ENCODE measurements around the gene MSRB1.

MSRB1 gene

GRCh38 chr16:1984347-1985225 is 41.6 kb upstream of the MSRB1 start:
- Histone ChIP-seq H3K36me3 (ENCODE audit: control insufficient read depth, low read length) (peaks cover 27% of the 10 kb centered on the region), H3K4me1 (ENCODE audit: control insufficient read depth, low read length) (peaks cover 30% of the 10 kb centered on the region), H3K4me3 (ENCODE audit: low read length) (peak overlapping the region; percentile 98), H4K20me1 (ENCODE audit: control insufficient read depth, insufficient read depth, low read depth, low read length) (no peaks in the 10 kb centered on the region), H3K79me2 (ENCODE audit: control insufficient read depth, low read length) (peaks cover 17% of the 10 kb centered on the region), H3K4me2 (ENCODE audit: low read length) (peak overlapping the region; percentile 99), H3K9me2 (replicated peaks; ENCODE audit: control insufficient read depth, low read length) (no peaks in the 10 kb centered on the region), H3K27ac (ENCODE audit: low read depth, low read length) (peak overlapping the region; percentile 37), H3K27me3 (ENCODE audit: control insufficient read depth, low read length) (peaks cover 44% of the 10 kb centered on the region), H3F3A (ENCODE audit: control insufficient read depth, insufficient read depth) (peaks cover 17% of the 10 kb centered on the region), H3K9me3 (ENCODE audit: control insufficient read depth, insufficient read depth, low read length) (no peaks in the 10 kb centered on the region)
- no peak for TF ChIP-seq CTCF (IDR thresholded peaks at IDR 0.05; ENCODE audit: low read depth, low read length, poor library complexity, severe bottlenecking)

- H3K9me2 ChIP-seq (replicated peaks; ENCODE audit: control insufficient read depth, low read length): no peaks in the 10 kb centered on the region
- peaks cover 39% of the 10 kb centered on the region for H3K27me3 ChIP-seq (ENCODE audit: control insufficient read depth, low read length)
- H3K79me2 ChIP-seq (ENCODE audit: control insufficient read depth, low read length): peaks cover 17% of the 10 kb centered on the region
- H3K4me2 ChIP-seq (ENCODE audit: low read length): peak within 1 kb of the TSS; percentile 99
- H3K4me3 ChIP-seq (ENCODE audit: low read length): peak within 1 kb of the TSS; percentile 98
- H3K9me3 ChIP-seq (ENCODE audit: control insufficient read depth, insufficient read depth, low read length): no peaks in the 10 kb centered on the region
- peak; percentile 86; the same call in 1 of the 2 replicates for TF ChIP-seq EZH2phosphoT487 (IDR thresholded peaks at IDR 0.05; ENCODE audit: borderline replicate concordance, low read length)
- TF ChIP-seq CTCF (IDR thresholded peaks at IDR 0.05; ENCODE audit: low read depth, low read length, poor library complexity, severe bottlenecking): peak; percentile 62
- H3F3A ChIP-seq (ENCODE audit: control insufficient read depth, insufficient read depth): peaks cover 12% of the 10 kb centered on the region
- H3K4me1 ChIP-seq (ENCODE audit: control insufficient read depth, low read length): peaks cover 25% of the 10 kb centered on the region
- H3K36me3 ChIP-seq (ENCODE audit: control insufficient read depth, low read length): peaks cover 29% of the 10 kb centered on the region
- no peaks in the 10 kb centered on the region for H4K20me1 ChIP-seq (ENCODE audit: control insufficient read depth, insufficient read depth, low read depth, low read length)
- H3K27ac ChIP-seq (ENCODE audit: low read depth, low read length): peak within 1 kb of the TSS; percentile 37
Observed at GRCh38 chr16:1983544-1984346, 40.7 kb upstream of the MSRB1 start, which contains the start of gene GFER. Gene GFER, plus strand, starts transcription at chr16:1984193. Its CDS starts 26 bp downstream, at chr16:1984219.

- Histone ChIP-seq H3K27ac (ENCODE audit: low read depth, low read length) (no peak overlapping the region), H3K4me1 (ENCODE audit: control insufficient read depth, low read length) (peaks cover 25% of the 10 kb centered on the region), H3K4me3 (ENCODE audit: low read length) (peak overlapping the region; percentile 98)
Observed at GRCh38 chr16:1982991-1983543, 40.1 kb upstream of the MSRB1 start.

More at GRCh38 chr16:1982991-1983543, 40.1 kb upstream of the MSRB1 start:
- Histone ChIP-seq H3K79me2 (ENCODE audit: control insufficient read depth, low read length) (peaks cover 17% of the 10 kb centered on the region), H3K4me2 (ENCODE audit: low read length) (peak overlapping the region; percentile 99), H3K9me3 (ENCODE audit: control insufficient read depth, insufficient read depth, low read length) (no peaks in the 10 kb centered on the region), H3K36me3 (ENCODE audit: control insufficient read depth, low read length) (peaks cover 36% of the 10 kb centered on the region), H4K20me1 (ENCODE audit: control insufficient read depth, insufficient read depth, low read depth, low read length) (no peaks in the 10 kb centered on the region), H3F3A (ENCODE audit: control insufficient read depth, insufficient read depth) (peaks cover 8% of the 10 kb centered on the region), H3K9me2 (replicated peaks; ENCODE audit: control insufficient read depth, low read length) (no peaks in the 10 kb centered on the region), H3K27me3 (ENCODE audit: control insufficient read depth, low read length) (peaks cover 37% of the 10 kb centered on the region)
- TF ChIP-seq CTCF (IDR thresholded peaks at IDR 0.05; ENCODE audit: low read depth, low read length, poor library complexity, severe bottlenecking) (no peak), EZH2phosphoT487 (IDR thresholded peaks at IDR 0.05; ENCODE audit: borderline replicate concordance, low read length) (no peak)

Measured in DOHH2 (cell line).